ENCODE measurements around the gene SLAMF8.

SLAMF8 gene

DNA sequence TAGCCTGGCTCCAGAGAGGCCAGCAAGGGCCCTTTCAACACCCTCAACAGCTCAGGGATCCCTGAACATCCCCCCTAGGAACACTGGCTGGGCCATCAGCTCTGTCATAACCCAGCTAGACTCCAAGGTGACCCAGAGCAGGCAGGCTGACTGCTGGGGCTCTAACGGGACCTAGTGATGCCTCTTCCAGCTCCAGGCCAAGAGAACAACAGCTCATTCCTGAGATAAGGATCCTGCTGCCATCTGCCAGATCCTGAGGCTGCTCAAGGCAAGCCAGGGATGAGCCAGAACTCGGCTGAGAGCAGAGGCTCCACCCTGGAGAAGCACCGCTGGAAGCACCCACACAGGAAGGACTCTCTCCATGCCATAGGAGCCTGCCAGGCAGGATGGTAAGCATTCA, 33.8 kb downstream of the SLAMF8 start:
- Histone ChIP-seq H3K27ac (ENCODE audit: low read length) (no peak overlapping the region), H3K4me1 (ENCODE audit: control insufficient read depth, insufficient read depth, low read length) (no peaks in the 10 kb centered on the region), H3K4me3 (ENCODE audit: low read length) (no peak overlapping the region), H3K9me3 (ENCODE audit: control insufficient read depth, insufficient read depth, low read length) (no peaks in the 10 kb centered on the region), H3K36me3 (ENCODE audit: control insufficient read depth, insufficient read depth, low read length) (no peaks in the 10 kb centered on the region), H3K27me3 (ENCODE audit: control insufficient read depth, insufficient read depth, low read length) (peaks cover 1% of the 10 kb centered on the region; the same call in 1 of the 2 replicates)
- no peak for DNase-seq (ENCODE audit: low read depth, low spot score)
- WGBS (ENCODE audit: insufficient coverage, insufficient read length): no CpG with 5 or more reads among the region's 3 CpGs

DNA sequence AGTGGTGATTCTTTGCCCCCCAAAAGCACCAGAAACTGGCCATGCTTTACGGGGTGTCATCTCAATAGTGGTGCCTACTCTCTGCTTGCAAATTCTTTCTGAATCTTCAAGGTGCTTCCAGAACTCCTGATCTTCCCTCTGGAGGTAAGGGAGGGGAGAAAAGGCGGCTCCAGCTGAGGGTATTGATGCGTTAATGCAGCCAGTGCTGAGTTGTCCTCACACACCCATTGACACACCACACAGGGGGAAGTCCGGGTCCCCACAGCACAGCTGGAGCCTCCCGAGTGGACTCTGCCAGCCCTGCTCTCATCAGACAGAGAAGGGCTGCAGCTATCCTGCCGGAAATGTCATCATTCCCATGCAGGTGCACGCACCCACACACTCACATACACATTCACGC, 34.5 kb downstream of the SLAMF8 start:
- H3K36me3 ChIP-seq (ENCODE audit: control insufficient read depth, insufficient read depth, low read length): no peaks in the 10 kb centered on the region
- H3K27me3 ChIP-seq (ENCODE audit: control insufficient read depth, insufficient read depth, low read length): no peaks in the 10 kb centered on the region; the same call in 1 of the 2 replicates
- H3K9me3 ChIP-seq (ENCODE audit: control insufficient read depth, insufficient read depth, low read length): no peaks in the 10 kb centered on the region
- DNase-seq (ENCODE audit: low read depth, low spot score): no peak
- no peaks in the 10 kb centered on the region for H3K4me1 ChIP-seq (ENCODE audit: control insufficient read depth, insufficient read depth, low read length)
- no peak overlapping the region for H3K27ac ChIP-seq (ENCODE audit: low read length)
- no peak overlapping the region for H3K4me3 ChIP-seq (ENCODE audit: low read length)
- WGBS (ENCODE audit: insufficient coverage, insufficient read length): 100% methylated on average over 1 of the region's 8 CpGs

DNA sequence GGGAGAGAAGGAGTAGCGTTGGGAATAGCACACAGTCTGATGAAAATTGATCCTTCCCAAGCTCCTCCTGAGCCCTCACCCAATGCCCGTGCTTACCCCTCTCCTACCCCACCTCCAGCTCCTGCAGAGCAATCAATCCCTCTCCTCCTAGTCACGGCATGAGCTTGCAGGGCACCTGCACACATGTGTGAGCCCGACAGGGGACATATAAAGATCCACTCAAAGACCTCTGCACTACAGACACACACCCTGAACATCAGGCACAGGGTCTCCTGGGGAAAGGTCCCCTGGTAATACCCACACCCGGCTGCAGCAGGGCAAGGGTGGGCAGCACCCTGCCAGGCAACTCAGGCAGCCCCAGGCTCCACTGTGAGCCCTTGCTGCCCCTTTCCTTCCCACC, 35.4 kb downstream of the SLAMF8 start:
- Histone ChIP-seq H3K4me1 (ENCODE audit: control insufficient read depth, insufficient read depth, low read length) (no peaks in the 10 kb centered on the region), H3K27me3 (ENCODE audit: control insufficient read depth, insufficient read depth, low read length) (no peaks in the 10 kb centered on the region), H3K4me3 (ENCODE audit: low read length) (no peak overlapping the region), H3K9me3 (ENCODE audit: control insufficient read depth, insufficient read depth, low read length) (no peaks in the 10 kb centered on the region), H3K36me3 (ENCODE audit: control insufficient read depth, insufficient read depth, low read length) (no peaks in the 10 kb centered on the region), H3K27ac (ENCODE audit: low read length) (no peak overlapping the region)
- WGBS (ENCODE audit: insufficient coverage, insufficient read length): no CpG with 5 or more reads among the region's 5 CpGs
- no peak for DNase-seq (ENCODE audit: low read depth, low spot score)

DNA sequence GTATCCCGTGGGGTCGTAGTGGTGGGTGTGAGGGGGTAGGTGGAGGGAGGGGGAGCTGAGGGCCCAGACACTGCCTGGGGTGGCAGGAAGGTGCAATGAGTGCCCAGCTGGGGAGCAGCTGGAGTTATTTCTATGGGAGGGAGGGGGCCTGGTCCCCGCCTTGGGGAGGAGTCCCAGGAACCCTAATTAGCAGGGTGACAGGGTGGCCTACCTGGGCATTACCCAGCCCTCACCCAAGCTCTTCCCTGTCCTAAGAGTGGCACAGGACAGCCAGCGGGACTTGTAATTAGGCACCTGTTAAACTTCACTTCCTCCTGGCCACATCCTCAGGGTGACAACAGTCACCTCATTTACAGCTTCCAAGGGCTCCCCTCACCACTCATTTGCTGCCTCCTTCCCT, 35.9 kb downstream of the SLAMF8 start, which contains the start of gene VSIG8:
VSIG8 (minus strand) TSS at position 101 of the 400 bp plus-strand sequence. CDS start 136 bp downstream, outside the sequence.
- no CpG with 5 or more reads among the region's 4 CpGs for WGBS (ENCODE audit: insufficient coverage, insufficient read length)
- Histone ChIP-seq H3K4me1 (ENCODE audit: control insufficient read depth, insufficient read depth, low read length) (0 out of 2 replicates have a peak, but pooled peaks cover under 1% of the 10 kb centered on the region), H3K27me3 (ENCODE audit: control insufficient read depth, insufficient read depth, low read length) (no peaks in the 10 kb centered on the region), H3K27ac (ENCODE audit: low read length) (no peak within 1 kb of the TSS), H3K9me3 (ENCODE audit: control insufficient read depth, insufficient read depth, low read length) (no peaks in the 10 kb centered on the region), H3K4me3 (ENCODE audit: low read length) (no peak within 1 kb of the TSS), H3K36me3 (ENCODE audit: control insufficient read depth, insufficient read depth, low read length) (no peaks in the 10 kb centered on the region)
- DNase-seq (ENCODE audit: low read depth, low spot score): no peak

DNA sequence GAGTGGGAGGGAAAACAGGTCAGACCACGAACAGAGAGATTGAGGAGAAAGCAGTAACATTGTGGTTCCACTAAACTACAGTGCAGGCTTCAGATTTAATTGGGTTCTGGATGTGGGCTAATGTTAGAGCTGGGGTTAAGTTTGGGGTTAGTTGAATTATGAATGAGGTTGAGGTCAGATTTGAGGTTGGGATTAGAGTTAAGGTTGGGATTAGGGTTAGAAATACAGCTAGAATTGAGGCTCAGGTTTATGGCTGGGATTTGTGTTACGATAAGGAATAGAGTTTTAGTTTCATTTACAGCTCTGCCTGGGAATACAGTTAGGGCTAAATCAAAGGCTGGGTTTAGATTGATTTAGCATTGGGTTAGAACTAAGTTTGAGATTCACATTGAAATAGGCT, 37.6 kb downstream of the SLAMF8 start:
- 100% methylated on average over 1 of the region's 2 CpGs for WGBS (ENCODE audit: insufficient coverage, insufficient read length)
- Histone ChIP-seq H3K4me1 (ENCODE audit: control insufficient read depth, insufficient read depth, low read length) (0 out of 2 replicates have a peak, but pooled peaks cover 3% of the 10 kb centered on the region), H3K27me3 (ENCODE audit: control insufficient read depth, insufficient read depth, low read length) (no peaks in the 10 kb centered on the region), H3K36me3 (ENCODE audit: control insufficient read depth, insufficient read depth, low read length) (no peaks in the 10 kb centered on the region), H3K9me3 (ENCODE audit: control insufficient read depth, insufficient read depth, low read length) (no peaks in the 10 kb centered on the region), H3K27ac (ENCODE audit: low read length) (no peak overlapping the region), H3K4me3 (ENCODE audit: low read length) (no peak overlapping the region)
- no peak for DNase-seq (ENCODE audit: low read depth, low spot score)

DNA sequence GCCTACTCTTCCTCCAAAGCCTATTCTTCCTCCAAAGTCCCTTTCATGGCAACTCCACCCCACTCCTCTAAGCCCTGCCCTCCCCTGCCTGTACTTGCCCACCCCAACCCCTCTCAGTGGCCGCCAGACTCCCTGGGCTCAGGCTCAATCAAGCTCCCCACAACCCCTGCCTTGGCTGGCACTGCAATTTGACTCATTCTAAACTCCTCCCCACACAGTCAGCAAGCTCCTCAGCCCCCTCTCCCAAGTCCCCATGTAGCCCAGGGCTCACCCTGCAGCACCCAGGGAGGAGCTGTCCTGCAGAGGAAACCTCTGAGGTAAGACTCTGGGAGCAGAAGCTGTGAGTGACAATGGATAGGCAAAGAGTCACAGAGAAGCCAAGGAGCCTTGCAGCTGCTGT, 39.4 kb downstream of the SLAMF8 start:
- Histone ChIP-seq H3K4me3 (ENCODE audit: low read length) (no peak overlapping the region), H3K4me1 (ENCODE audit: control insufficient read depth, insufficient read depth, low read length) (0 out of 2 replicates have a peak, but pooled peaks cover 3% of the 10 kb centered on the region), H3K36me3 (ENCODE audit: control insufficient read depth, insufficient read depth, low read length) (no peaks in the 10 kb centered on the region), H3K27ac (ENCODE audit: low read length) (no peak overlapping the region), H3K27me3 (ENCODE audit: control insufficient read depth, insufficient read depth, low read length) (no peaks in the 10 kb centered on the region), H3K9me3 (ENCODE audit: control insufficient read depth, insufficient read depth, low read length) (no peaks in the 10 kb centered on the region)
- no peak for DNase-seq (ENCODE audit: low read depth, low spot score)
- WGBS (ENCODE audit: insufficient coverage, insufficient read length): no CpG with 5 or more reads among the region's 1 CpG

DNA sequence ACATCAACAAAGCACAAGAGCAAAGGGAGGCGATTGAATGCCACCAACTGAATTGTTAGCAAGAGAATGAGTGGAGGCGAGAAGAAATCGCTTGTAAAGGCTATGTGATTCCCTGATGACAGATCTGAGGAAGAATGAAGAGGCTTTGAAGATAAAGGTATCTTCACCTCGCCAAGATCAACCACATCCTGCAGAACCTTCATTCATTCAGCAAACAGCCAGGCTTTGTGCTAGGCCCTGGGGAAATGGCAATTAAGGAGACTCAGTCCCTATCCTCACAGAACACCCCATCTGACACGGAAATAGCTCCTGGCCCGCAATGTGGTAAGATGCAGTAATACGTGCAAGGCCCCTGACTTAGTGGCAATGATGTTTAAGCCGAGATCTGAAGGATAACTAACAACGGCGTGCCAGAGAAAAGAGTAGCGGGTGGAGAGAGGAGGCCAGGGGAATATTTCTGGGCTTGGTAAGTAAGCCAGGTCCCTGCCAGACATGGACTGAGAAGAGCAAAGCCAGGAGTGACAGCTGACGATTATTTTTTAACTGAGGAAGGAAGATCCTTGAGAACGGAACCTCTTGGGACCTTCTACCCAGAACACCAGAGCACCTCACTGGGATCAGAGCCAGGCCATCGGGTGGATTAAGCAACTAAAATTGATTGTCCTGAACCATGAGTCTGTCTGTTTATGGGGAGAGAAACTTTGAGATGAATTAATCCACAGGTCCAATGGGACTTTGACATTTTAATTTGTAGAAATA, 40.4 kb downstream of the SLAMF8 start:
- Histone ChIP-seq H3K9me3 (ENCODE audit: control insufficient read depth, insufficient read depth, low read length) (no peaks in the 10 kb centered on the region), H3K27me3 (ENCODE audit: control insufficient read depth, insufficient read depth, low read length) (no peaks in the 10 kb centered on the region), H3K36me3 (ENCODE audit: control insufficient read depth, insufficient read depth, low read length) (no peaks in the 10 kb centered on the region), H3K4me3 (ENCODE audit: low read length) (no peak overlapping the region), H3K27ac (ENCODE audit: low read length) (no peak overlapping the region), H3K4me1 (ENCODE audit: control insufficient read depth, insufficient read depth, low read length) (0 out of 2 replicates have a peak, but pooled peaks cover 3% of the 10 kb centered on the region)
- no CpG with 5 or more reads among the region's 14 CpGs for WGBS (ENCODE audit: insufficient coverage, insufficient read length)
- DNase-seq (ENCODE audit: low read depth, low spot score): no peak

DNA sequence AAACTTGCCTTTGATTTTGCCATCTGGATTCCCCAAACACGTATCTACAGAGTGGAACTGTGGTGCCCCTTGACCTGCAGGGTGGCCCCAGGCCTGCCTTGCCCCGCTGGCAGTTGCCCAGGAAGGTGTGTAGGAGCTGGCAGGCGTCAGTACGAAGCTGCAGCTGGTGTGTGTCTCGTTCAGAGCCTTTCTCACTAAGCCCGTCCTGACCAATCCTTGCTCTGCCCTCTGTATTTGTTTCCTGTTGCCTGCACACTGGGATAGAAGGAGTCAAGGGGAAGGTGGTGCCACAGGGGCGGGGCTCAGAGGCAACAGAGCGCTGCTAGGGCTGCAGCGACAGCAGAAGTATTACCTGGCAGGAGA, 41.0 kb downstream of the SLAMF8 start:
- no peak overlapping the region for H3K27ac ChIP-seq (ENCODE audit: low read length)
- H3K4me3 ChIP-seq (ENCODE audit: low read length): no peak overlapping the region
- H3K4me1 ChIP-seq (ENCODE audit: control insufficient read depth, insufficient read depth, low read length): 0 out of 2 replicates have a peak, but pooled peaks cover 3% of the 10 kb centered on the region
- no CpG with 5 or more reads among the region's 9 CpGs for WGBS (ENCODE audit: insufficient coverage, insufficient read length)
- no peaks in the 10 kb centered on the region for H3K27me3 ChIP-seq (ENCODE audit: control insufficient read depth, insufficient read depth, low read length)
- H3K9me3 ChIP-seq (ENCODE audit: control insufficient read depth, insufficient read depth, low read length): no peaks in the 10 kb centered on the region
- DNase-seq (ENCODE audit: low read depth, low spot score): no peak
- no peaks in the 10 kb centered on the region for H3K36me3 ChIP-seq (ENCODE audit: control insufficient read depth, insufficient read depth, low read length)

DNA sequence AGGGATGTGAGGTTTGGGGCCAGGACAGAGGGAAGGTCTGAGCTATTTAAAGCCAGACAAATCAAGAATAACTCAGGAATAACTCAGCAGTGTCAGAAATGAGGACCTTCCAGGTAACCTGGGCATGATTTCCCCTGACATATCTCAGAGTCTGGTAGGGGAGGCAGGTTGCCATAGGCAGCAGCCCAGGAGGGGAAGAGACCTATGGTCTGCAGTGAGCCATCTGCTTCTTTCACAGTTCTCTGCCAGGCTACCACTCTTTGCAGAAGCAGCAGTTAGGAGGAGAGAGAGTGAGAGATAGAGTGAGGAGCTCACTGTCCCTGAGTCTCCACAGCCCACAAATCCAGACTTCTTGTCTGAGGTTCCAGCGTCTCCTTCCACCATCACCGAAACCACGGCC, 42.1 kb downstream of the SLAMF8 start:
- Histone ChIP-seq H3K36me3 (ENCODE audit: control insufficient read depth, insufficient read depth, low read length) (no peaks in the 10 kb centered on the region), H3K9me3 (ENCODE audit: control insufficient read depth, insufficient read depth, low read length) (no peaks in the 10 kb centered on the region), H3K27me3 (ENCODE audit: control insufficient read depth, insufficient read depth, low read length) (no peaks in the 10 kb centered on the region), H3K27ac (ENCODE audit: low read length) (no peak overlapping the region), H3K4me3 (ENCODE audit: low read length) (no peak overlapping the region), H3K4me1 (ENCODE audit: control insufficient read depth, insufficient read depth, low read length) (0 out of 2 replicates have a peak, but pooled peaks cover 3% of the 10 kb centered on the region)
- WGBS (ENCODE audit: insufficient coverage, insufficient read length): no CpG with 5 or more reads among the region's 3 CpGs
- no peak for DNase-seq (ENCODE audit: low read depth, low spot score)

DNA sequence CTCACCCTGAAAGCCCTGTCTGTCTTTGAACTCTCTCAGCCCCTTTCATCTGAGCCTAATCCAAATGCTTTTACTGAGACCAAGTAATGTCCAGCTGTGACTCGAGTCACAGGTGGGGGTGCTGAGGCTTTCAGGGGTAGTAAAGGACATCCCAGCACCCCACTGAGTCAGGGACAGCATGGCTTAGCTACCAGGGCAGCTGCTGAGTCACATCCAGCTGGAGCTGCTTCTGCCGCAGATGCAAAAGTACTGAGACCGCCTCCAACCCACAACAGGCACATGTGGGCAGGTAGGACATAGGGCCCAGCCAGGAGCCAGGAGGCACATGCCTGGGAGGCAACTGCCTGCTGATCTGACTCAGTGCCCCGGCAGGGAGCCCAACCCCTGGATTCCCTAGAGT, 42.5 kb downstream of the SLAMF8 start:
- no CpG with 5 or more reads among the region's 4 CpGs for WGBS (ENCODE audit: insufficient coverage, insufficient read length)
- Histone ChIP-seq H3K27ac (ENCODE audit: low read length) (no peak overlapping the region), H3K4me3 (ENCODE audit: low read length) (no peak overlapping the region), H3K27me3 (ENCODE audit: control insufficient read depth, insufficient read depth, low read length) (no peaks in the 10 kb centered on the region), H3K36me3 (ENCODE audit: control insufficient read depth, insufficient read depth, low read length) (no peaks in the 10 kb centered on the region), H3K9me3 (ENCODE audit: control insufficient read depth, insufficient read depth, low read length) (no peaks in the 10 kb centered on the region), H3K4me1 (ENCODE audit: control insufficient read depth, insufficient read depth, low read length) (0 out of 2 replicates have a peak, but pooled peaks cover 3% of the 10 kb centered on the region)
- no peak for DNase-seq (ENCODE audit: low read depth, low spot score)

DNA sequence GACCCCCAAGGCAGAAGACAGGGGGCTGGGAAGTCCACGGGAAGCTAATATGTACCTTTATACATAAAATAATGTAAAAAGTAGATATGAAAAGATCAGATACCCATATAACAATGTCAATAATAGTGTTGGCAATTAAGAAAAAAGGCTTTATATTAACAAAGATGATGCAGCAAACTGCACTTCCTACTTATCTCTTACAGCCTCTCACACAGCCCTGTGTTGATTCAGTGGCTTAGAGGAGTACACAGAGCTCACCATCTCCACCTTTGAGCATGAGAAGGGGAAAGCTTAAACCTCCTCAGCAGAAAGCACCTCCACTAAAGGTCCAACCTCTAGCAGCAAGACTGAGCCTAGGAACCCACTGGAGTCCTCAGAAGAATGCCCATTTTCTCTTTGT, 42.9 kb downstream of the SLAMF8 start:
- no CpG with 5 or more reads among the region's 1 CpG for WGBS (ENCODE audit: insufficient coverage, insufficient read length)
- Histone ChIP-seq H3K36me3 (ENCODE audit: control insufficient read depth, insufficient read depth, low read length) (no peaks in the 10 kb centered on the region), H3K9me3 (ENCODE audit: control insufficient read depth, insufficient read depth, low read length) (no peaks in the 10 kb centered on the region), H3K4me3 (ENCODE audit: low read length) (no peak overlapping the region), H3K4me1 (ENCODE audit: control insufficient read depth, insufficient read depth, low read length) (0 out of 2 replicates have a peak, but pooled peaks cover 3% of the 10 kb centered on the region), H3K27ac (ENCODE audit: low read length) (no peak overlapping the region), H3K27me3 (ENCODE audit: control insufficient read depth, insufficient read depth, low read length) (no peaks in the 10 kb centered on the region)
- no peak for DNase-seq (ENCODE audit: low read depth, low spot score)

All from iPS DF 6.9 (cell line).